Right lobe of liver (tissue), 4 donors: ENCODE results near the gene RIC1.

Source experiments
- CTCF ChIP-seq, 4 donors: fragments of 200-600 bp in 3 of 4; fragments of 450-650 bp in 1 of 4; IDR thresholded peaks; one replicate each; pipeline versions ENCODE4 v1.5.1 to v1.8.0; 2016 to 2022; ENCODE audit warnings: antibody characterized with exemption in 4 of 4, mild to moderate bottlenecking in 2 of 4
- POLR2A ChIP-seq: fragments of 450-650 bp; IDR thresholded peaks from one replicate; pipeline ENCODE4 v1.6.1; 2017; ENCODE audit warnings: antibody characterized with exemption, mild to moderate bottlenecking
- donor health status: DM: no; HTN: no; CAD: no.
- donor health status: DM: no; HTN: no; CAD: no.
- donor health status: DM: no; HTN: yes; CAD: no.

- peak; percentile 76 to 78 (median 77) for TF ChIP-seq CTCF (IDR thresholded peaks at IDR 0.05)
- TF ChIP-seq POLR2A, result no peak
Observed at GRCh38 chr9:5799314-5799713, 170.4 kb downstream of the RIC1 start.
